Stimulated activated CD4-positive, alpha-beta T cell treated with anti-CD3 and anti-CD28 coated beads, Interleukin-15, amount 100 ng/mL, for 48 hours (primary cell): Measurements from ENCODE around the gene FAM149A.

ENCODE experiments used
- DNase-seq, 2 donors: peaks; one replicate each; pipeline ENCODE4 v3.0.0-alpha.2; 2020; ENCODE audit warnings: low read depth in 2 of 2

FAM149A gene

DNA sequence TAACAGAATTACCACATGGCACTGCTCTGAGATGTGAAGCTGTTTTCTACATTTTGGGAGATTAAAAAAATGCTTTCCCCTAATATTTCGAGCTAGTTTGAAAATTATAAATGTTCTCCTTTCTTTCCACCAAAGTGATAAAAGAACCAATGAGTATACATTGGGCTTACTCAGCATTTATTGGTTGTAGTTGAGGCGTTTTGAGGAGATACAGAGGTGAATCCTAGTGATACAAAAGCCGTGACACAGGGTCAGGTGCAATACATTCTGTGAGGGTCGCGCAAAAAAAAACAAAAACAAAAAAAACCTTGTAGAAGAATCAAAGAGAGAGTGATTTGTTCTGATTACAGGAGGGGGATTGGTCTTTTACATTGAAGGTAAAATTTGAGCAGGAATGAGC lies 54.5 kb downstream of the FAM149A start:
- DNase-seq = no peak

DNA sequence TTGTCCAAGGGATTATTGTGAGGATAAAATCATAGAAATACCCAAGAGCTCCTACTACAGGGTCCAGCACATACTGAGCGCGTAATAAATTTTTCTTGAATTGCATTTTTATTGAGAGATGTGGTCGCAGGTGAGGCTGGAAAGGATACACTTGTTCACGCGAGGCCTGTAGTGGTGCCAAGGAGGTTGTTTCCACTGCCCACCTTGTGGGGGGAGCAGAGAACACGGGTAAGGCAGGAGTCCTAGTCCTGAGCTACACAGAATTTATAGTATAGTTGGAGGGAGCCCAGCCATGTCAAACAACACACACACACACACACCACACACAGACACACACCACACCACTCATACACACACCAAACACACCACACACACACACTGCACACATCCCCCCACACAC lies 55.1 kb downstream of the FAM149A start:
- DNase-seq = no peak

DNA sequence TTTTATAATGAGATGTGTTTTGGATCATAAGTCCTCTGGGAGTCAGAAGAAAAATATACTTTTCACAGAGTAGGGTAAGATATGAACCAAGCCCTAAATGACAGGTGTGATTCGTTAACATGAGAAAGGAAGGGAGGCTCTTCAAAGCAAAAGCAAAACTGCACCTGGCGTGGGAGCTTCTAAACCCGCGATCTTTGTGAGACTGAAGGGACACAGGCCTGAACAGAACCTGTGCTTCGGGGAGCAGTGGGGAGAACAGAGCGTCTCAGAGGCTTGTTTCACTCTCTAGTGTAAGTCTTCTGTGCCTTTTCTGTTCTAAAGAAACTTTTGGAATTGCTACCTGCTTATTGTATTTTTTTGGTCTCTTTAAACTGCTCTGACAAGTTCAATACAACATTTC lies 56.6 kb downstream of the FAM149A start:
- no peak for DNase-seq

DNA sequence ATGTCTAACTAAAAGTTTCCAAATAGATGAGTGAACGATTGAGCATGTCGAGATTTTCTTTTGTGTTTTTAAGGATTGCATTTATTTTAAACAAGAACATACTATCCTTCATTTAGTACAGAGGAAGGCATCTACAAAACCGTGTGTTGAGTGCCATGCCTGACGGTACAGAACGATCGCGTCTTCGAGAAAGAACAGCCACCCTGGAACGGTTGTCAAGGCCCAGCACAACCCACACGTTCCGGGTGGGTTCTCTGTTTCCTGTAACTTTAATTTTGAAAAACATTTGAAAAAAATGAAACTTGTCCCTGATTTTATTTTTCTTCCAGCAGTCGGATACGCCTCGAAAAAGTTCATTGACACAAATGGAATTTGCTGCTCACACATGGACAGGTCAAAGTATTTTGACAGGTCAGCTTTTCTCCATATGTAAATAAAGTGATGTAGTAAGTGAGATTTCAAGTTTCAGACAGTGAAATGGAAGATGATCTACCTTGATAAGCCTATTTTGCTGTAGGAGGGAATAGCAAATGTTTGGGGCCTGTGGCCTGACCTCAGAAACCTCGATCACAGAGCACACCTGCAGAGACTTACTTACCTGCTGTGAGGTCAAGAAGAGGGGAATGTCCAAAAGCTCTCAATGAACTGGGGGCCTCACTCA lies 62.5 kb downstream of the FAM149A start:
- no peak for DNase-seq

DNA sequence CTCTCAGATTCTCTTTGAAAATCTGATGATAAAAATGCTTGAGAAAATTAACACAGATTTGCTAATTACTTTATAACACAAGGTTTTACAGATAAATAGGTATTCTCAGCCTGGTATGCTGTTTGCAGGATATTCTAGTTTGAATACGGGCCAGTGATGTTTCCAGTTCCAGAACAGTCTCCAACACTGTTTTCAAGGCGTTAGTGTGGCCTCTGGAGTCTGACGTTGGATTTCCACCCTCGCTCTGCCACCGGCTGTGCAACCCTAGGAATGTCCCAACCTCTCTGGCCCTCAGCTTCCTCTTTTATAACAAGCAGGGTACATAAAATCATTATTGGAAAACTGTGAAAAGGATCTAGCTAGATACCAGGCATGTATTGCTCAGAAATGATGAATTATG lies 63.1 kb downstream of the FAM149A start:
- no peak for DNase-seq

DNA sequence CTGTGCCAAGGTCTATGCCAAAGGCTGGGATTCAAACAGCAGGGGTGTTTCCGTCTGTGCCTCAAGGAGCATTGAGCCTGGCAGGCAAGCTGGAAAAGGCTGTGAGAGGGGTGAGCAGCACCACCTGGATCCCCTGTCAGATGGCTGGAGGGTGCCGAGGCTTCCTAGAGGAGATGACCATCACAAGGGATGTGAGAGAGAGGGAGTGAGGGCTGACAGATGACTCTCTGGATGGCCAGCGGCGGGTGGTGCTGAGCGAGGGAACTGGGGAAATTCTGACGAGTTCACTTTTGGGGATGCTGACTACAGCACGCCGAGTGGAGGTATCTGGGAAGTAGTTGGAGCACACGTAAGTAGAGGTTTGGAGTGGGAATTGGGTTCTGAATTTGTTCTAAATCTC lies 64.2 kb downstream of the FAM149A start:
- DNase-seq = no peak

DNA sequence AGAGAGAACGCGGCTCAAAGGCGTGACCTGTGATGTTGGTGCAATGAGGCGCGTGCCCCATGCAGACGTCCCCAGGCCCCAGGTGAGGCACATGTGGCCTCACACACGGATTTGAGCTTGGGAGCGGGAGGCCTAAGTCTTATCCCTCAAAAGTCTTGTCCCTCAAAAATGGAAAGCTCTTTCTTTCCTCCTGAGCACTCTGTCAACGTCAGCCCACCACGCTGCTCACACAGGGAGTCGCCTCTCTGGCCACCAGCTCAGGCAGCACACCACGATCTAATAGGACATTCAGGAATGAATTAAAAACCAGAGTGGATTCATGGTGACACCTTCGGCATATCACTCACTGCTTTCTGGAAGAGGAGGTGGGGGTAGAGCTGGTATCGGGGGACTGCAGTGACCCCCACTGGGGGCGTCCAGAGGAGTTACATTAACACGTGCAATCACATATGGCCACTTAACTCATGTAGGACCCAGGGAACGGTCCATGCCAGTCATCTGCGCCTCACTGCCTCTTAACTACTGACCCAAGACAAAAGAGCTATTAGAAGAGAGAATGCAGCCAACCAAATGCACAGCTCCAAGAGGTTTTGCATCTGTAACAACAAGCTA lies 64.9 kb downstream of the FAM149A start:
- DNase-seq = no peak

DNA sequence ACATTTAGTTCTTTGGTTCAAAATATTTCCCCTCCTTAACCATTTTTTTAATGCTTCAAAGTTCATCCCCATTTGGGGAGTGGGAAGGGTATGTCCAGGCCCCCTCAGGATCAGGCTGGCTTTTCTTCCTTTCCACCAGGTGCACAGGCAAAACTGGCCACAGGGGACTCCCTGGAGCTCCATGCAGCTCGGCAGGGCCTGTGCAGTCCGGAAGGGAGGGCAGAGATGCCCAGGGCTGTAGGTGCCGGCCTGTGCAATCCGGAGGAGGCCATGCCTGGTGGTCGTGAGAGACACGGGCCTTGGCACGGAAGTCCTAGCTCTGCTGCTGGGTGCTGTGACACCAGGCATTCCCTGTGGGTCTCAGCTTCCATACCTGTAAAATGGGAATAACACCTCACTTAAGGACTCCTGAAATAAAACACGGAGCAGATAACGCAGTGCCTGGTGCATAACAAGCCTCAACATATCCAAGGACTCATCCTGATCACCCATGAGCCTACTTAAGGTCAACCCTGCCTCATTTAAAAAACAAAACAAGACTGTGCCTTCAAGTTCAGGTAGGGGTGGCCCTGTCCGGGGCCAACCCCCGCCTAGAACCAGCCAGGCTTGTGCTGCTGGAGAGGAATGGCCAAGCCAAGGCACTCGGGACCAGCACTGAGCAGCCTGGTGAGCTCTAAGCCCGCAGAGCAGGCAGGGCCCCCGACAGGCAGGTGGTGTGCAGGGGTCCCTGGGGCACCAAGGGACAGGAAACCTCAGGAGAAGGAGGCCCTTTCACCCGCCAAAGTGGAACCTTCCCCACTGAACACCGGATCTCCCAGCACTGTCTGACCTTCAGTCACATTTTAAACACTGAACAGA lies 65.7 kb downstream of the FAM149A start:
- DNase-seq = no peak

DNA sequence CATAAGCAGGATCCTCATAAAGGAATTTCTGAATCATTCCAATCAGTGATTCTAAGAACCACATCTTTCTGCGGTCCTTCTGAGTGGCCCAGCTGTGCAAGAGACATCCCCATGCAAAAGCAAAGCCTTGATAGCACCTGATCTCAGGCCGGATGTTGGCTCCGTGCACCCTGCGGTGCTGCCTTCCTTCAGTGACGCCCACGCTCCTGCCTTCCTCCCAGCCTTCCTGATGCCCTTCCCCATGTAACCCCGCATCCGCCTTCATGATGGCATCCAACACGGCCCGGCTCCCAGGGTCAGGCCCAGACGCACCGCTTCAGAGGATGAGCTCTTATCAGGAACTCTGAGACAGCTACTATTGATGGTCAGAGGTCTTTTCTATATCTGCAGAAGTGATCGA lies 66.5 kb downstream of the FAM149A start:
- no peak for DNase-seq

DNA sequence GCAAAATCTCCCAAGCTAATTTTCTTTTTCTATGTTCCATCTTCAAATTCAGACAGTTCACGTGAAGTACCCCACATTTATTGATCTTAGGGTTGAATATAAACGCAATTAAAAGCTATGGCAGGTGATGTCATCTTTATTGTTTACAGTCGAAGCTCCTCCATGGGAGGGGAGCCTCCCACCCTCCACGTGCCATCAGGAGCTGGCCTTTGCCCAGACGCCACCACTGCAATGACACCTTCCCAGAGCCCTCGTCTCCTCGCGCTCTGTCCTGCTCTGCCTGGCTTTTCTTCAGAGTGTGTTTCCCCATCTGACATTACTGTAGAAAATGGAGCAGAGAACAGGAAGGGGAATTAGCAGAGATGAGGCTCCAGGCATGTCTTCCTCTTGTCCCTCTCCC lies 68.0 kb downstream of the FAM149A start:
- no peak for DNase-seq

DNA sequence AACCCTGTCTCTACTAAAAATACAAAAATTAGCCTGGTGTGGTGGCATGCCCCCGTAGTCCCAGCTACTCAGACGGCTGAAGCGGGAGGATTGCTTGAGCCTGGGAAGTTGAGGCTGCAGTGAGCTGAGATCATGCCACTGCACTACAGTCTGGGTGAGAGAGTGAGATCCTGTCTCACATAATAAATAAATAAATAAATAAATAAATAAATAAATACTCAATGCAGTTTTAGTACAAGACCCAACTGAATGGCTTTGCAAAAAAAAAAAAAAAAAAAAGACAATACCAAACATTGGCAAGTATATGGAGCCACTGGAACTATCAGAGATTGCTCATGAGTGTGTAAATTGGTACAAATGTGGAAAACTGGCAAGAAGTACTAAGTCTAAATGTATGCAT lies 83.6 kb downstream of the FAM149A start:
- DNase-seq = no peak

DNA sequence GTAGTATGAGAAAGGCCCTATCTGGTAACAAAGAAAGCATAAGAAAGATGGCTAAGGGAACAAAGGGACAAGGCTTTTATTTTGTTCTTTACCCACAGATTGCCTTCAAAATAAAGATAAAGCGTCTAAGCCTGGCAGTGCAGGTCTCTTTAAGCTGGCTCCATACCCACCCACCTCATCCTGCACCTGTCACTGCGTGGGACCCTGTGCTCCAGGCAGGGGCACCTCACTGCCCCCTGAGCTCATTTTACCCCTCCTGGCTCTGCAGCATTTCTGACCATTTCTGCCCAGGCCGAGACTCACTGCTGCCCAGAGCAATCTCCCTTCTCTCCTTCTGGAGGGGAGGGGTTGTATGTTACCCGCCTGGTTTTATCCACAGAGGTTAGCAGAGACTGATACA lies 85.2 kb downstream of the FAM149A start:
- DNase-seq = no peak

DNA sequence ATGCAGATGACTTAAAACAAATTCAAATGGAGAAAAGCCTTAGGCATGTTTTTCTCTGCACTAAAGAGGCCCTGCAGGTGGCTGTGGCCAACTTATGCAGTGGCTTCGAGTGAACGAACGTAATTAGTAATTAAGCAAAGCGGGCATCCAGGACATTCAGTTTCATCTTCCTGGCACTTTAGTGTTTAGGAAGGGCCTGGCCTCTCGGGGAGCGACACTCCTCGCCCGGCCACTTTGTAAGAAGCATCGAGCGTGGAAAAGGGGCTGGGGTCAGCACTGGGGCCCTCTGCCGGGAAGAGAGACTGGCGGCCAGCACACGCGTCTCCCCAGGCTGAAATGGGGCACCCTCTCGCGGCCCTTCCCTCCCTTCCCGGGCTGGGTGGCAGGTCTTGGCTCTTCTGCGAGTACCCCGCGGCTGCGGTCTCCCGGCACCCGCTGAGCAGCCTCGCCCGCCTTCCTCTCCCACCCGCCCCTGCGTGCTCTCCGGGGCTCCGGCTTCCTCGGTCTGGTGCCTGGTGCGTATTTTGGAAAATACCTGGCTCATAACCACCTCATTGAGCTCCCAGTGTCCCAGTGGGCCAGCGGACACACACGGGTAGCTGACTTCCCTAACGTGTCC lies 86.2 kb downstream of the FAM149A start:
- peak in 1 of 2 donors; percentile 25 for DNase-seq

DNA sequence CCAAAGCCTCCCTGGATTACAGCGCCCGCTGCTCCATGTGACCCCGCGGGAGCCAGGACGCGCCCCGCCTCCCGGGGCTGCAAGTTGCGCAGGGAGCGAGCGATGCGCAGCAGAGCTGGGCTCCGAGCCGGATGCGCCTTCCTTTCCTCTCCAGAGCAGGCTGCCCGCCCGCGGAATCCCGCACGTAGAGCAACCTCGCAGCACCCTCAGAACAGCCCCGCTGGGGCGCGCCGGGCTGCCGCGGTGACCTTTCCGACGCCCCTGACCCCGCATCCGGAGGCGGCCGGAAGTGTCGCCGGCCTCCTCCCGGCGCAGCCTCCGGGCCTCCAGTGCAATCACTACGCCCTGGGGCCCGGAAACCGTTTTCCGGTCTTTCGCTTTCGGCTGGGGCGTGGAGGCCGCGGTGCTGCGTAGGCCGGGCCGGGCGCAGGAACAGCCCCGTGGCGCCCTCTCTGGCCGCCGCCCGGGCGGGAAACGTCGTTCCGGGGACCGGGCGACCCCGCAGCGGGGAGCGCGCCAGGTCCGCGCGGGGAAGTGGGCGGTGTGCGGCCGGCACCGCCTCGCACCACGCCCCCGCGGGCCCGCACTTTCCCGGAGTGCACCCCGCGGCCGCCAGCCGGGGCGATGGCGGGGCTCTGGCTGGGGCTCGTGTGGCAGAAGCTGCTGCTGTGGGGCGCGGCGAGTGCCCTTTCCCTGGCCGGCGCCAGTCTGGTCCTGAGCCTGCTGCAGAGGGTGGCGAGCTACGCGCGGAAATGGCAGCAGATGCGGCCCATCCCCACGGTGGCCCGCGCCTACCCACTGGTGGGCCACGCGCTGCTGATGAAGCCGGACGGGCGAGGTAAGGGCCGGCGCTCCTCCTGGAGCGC lies 86.9 kb downstream of the FAM149A start, which contains the start of gene CYP4V2:
TSS of gene CYP4V2 (plus strand) at position 368 of the 866 bp plus-strand sequence. CDS start at position 625, 257 bp downstream.
- DNase-seq = peak; percentile 76 to 78

DNA sequence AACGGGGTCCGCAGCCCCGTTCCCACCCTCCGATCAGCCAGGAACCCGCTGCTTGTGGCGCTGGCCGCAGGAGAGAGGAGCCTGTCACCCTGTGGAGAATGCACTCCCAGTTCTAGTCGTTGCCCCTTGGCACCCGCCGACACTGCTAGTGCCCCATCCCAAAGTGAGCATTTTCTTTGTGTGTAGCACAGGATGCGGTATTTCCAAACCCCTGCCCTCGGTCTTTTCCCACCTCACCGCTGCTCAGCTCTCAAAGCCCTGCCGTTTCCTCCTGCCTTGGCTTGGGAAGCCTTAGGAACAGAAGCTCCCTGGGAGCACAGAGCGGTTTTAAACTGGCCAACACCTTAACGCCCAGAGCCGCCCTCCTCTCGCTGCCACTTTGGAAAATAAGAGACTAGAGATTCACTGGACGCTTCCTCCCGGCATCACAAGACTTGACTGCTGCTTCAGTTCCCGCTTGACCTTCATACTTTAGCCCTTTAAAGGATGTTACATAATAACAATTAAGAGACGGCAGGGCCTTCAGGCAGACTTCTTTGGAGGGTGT lies 87.6 kb downstream of the FAM149A start:
- peak in 1 of 2 donors; percentile 18 for DNase-seq

DNA sequence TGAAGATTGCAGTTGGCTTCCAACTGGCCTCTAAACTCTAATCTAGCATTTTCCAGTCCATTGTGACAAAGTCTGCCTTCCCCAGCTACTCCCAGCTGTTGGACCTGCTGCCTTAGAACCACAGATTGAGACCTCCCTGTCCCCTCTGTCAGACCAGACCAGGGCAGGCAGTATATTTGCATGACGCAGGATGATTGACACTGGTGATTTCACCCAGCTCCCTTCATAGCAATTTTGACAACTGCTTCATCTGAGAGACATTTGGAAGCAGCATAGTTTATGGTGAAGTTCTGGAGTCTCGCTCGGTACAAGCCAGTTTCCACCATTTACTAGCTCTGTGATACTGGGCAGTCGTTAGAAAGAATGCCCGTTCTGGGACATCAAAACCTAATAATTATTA lies 89.3 kb downstream of the FAM149A start:
- DNase-seq = no peak

DNA sequence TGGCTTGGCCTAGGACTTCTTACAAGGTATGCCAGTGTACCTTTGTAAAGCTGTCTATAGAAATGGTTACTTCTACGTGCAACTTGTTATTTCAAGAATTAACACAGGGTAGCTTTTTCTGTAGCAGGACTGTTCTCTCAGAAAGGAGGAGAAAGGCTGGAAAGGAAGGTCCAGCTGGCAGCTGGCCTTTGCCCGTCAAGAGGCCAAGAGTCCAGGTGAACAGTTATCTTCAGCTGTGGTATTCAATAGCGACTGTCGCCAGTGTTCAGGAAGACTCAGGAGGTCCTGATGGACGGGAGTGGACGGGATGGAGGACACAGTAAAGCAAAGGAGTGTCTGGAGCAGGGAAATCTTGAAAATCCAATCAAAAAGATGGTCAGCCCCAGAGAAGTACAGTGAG lies 91.6 kb downstream of the FAM149A start:
- DNase-seq = no peak

DNA sequence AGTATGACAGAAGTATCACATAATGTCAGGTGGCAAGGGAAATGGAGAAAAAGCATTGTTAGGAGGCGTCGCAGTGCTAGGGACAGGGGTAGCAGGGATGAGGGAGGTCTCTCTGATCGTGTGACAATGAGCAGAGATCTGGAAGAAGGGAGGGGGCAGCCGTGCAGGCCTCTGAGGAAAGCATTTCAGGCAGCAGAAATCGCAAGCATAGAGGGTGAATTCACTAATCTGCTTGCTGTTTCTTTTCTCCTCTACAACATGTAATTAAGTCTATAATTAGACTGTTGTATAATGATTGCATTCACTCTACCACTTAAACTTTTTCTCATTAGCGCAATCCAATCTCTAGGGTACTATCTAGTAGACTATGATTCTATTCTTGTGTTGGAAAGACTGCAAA lies 96.0 kb downstream of the FAM149A start:
- DNase-seq = no peak

DNA sequence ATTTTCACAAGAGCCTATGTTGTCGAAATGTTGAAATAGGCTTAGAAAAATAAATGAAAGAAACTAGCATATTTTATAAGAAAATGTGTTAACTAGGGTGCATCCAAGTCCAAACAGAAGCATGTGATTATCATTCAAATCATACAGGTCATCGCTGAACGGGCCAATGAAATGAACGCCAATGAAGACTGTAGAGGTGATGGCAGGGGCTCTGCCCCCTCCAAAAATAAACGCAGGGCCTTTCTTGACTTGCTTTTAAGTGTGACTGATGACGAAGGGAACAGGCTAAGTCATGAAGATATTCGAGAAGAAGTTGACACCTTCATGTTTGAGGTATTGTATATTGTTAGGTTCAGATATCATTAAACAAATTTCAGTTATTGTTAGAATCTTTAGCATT lies 96.5 kb downstream of the FAM149A start:
- no peak for DNase-seq

DNA sequence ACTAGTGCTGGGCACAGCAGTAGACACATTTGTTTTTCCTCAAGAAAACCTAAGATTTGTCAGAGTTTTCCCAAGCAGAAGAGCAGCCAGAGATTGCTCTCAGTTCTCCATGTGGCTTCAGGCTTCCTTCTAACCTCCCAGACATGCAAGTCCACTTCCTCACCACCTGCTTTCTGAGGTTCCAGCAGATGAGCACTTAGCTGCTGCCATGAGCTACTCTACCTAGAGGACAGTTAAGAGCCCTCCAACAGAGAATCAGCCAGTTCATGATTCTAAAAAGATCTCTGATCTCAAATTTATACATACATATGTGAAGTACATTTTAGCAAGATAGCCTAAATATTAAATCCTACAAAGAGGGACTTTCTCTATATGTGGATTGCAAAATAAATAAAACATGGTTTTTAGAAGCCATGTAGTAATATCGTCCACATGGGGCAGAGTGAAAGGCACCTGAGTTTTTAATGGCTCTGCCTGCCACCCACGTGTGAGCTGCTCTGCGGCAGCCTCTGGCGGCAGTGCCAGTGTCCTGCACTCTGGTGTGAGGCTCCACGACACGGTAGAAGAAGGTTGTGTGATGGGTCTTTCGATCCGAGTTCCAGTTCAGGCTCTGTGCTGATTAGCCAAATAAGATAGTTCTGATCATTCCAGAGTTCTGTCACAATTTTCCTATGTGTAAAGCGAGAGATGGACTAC lies 97.2 kb downstream of the FAM149A start:
- peak; percentile 40 to 58 for DNase-seq
